ENCODE results near the gene RNF39.
A peak's percentile ranks its signal among the peaks of the same experiment; 100 is the strongest.

The RNF39 gene

GRCh38 chr6:30063315-30063714 is 12.3 kb downstream of the RNF39 start:
- TF ChIP-seq, protein P1, sequence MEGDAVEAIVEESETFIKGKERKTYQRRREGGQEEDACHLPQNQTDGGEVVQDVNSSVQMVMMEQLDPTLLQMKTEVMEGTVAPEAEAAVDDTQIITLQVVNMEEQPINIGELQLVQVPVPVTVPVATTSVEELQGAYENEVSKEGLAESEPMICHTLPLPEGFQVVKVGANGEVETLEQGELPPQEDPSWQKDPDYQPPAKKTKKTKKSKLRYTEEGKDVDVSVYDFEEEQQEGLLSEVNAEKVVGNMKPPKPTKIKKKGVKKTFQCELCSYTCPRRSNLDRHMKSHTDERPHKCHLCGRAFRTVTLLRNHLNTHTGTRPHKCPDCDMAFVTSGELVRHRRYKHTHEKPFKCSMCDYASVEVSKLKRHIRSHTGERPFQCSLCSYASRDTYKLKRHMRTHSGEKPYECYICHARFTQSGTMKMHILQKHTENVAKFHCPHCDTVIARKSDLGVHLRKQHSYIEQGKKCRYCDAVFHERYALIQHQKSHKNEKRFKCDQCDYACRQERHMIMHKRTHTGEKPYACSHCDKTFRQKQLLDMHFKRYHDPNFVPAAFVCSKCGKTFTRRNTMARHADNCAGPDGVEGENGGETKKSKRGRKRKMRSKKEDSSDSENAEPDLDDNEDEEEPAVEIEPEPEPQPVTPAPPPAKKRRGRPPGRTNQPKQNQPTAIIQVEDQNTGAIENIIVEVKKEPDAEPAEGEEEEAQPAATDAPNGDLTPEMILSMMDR (conservative IDR thresholded peaks at IDR 0.05; ENCODE audit: low read depth, low read length): no peak
- no peak for DNase-seq (ENCODE audit: low read depth)
- no peak overlapping the region for H3K4me3 ChIP-seq (ENCODE audit: low read depth, low read length)

- H3K4me3 ChIP-seq (ENCODE audit: low read depth, low read length): no peak overlapping the region
- TF ChIP-seq, protein P1 (conservative IDR thresholded peaks at IDR 0.05; ENCODE audit: low read depth, low read length): no peak
- no peak for DNase-seq (ENCODE audit: low read depth)
Measured at GRCh38 chr6:30062471-30063178, 12.9 kb downstream of the RNF39 start.

- TF ChIP-seq, protein P1 (conservative IDR thresholded peaks at IDR 0.05; ENCODE audit: low read depth, low read length): no peak
- no peak for DNase-seq (ENCODE audit: low read depth)
- peak overlapping the region; percentile 86 for H3K4me3 ChIP-seq (ENCODE audit: low read depth, low read length)
Measured at GRCh38 chr6:30061858-30062458, 13.6 kb downstream of the RNF39 start.

DNA sequence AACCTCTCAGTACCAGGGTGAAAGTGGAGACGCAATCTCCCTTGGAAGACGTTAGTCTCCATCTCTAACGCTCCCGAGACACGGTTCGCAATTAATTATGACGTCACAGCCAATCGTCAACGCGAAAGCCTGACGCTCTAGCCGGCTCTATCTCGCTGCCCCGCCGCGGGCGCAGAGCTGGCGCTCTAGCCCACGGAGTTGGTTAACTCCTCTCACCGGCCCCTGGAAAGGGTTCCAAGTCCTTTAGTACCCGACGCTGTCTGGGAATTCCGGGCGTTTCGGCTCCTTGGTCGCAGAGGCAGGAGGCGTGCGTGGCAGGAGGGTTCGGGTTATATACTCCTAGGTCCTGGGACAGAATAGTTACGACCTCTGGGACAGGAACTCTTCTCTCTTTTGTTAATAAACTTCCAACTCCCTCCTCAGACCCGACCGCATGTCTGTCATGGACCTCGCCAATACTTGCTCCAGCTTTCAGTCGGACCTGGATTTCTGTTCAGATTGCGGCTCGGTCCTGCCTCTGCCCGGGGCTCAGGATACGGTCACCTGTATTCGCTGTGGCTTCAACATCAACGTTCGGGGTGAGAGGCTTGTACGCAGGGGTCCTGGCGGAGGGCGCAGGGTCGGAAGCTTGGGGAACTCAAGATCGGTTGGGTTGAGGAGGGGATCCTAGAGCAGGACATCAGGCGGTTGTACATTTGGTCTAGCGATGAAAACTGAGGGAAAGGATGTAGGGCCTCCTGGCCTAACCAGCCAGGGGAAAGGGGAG is 14.3 kb downstream of the RNF39 start, which contains the start of gene POLR1H:
Gene POLR1H, plus strand, starts transcription at position 174 of the 766 bp plus-strand sequence. Its CDS starts 260 bp downstream, at position 434.
- TF ChIP-seq, protein P1 (conservative IDR thresholded peaks at IDR 0.05; ENCODE audit: low read depth, low read length): no peak

GRCh38 chr6:30060606-30061091 is 14.9 kb downstream of the RNF39 start:
- TF ChIP-seq, protein P1 (conservative IDR thresholded peaks at IDR 0.05; ENCODE audit: low read depth, low read length): no peak
- peak overlapping the region; percentile 86 for H3K4me3 ChIP-seq (ENCODE audit: low read depth, low read length)
- DNase-seq (ENCODE audit: low read depth): peak; percentile 44

More for the DNA sequence above, 14.3 kb downstream of the RNF39 start, which contains the start of gene POLR1H:
- peak; percentile 96 for DNase-seq (ENCODE audit: low read depth)
- H3K4me3 ChIP-seq (ENCODE audit: low read depth, low read length): peak within 1 kb of the TSS; percentile 86

DNA sequence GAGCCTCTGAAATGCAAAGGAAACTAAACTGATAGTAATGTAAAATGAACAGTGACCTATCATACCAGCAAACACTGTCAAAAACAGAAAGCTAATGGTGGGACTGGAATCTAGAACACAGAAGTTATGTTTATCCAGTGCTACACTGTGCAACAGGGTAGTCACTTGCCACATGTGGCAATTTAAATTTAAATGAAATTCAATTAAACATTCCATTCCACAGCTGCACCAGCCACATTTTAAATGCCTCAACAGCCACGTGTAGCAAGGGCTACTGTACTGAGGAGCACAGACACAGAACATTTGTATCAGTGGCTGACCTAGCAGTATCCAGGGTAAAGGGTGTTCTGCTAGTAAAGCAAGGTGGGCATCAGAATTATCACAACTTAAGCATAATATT is 20.1 kb downstream of the RNF39 start:
- TF ChIP-seq, protein P1 (conservative IDR thresholded peaks at IDR 0.05; ENCODE audit: low read depth, low read length): no peak

More for the DNA sequence above, 20.1 kb downstream of the RNF39 start:
- H3K4me3 ChIP-seq (ENCODE audit: low read depth, low read length): no peak overlapping the region
- no peak for DNase-seq (ENCODE audit: low read depth)

Measured in choroid plexus epithelial cell (primary cell).